B cell (primary cell): ENCODE results near the gene OR5A2. TPM values are rescaled to one million over a fixed set of nuclear protein-coding genes. Genes with fewer than 3 reads are reported as not detected.

Source experiments
- ATAC-seq: fragments of 200-7000 bp; cut with Tn5 transposase; one replicate; pipeline ENCODE4 v1.10.0; 2021; ENCODE audit warnings: low read depth, mild to moderate bottlenecking, moderate number of reproducible peaks, moderate library complexity
- CTCF ChIA-PET: fragments of 350-600 bp; sonication (Branson Sonifier 250); formaldehyde crosslinking; loops from one replicate; lab custom pipeline; 2021; ENCODE audit warnings: antibody characterized with exemption, inconsistent platforms; lab: Charles Lee
- POLR2A ChIA-PET: fragments of 350-600 bp; sonication (Branson Sonifier 250); formaldehyde crosslinking; loops from one replicate; lab custom pipeline; 2021; ENCODE audit warnings: antibody characterized with exemption; lab: Charles Lee
- DNase-seq: peaks from one replicate; pipeline ENCODE4 v3.0.0; 2013
- H2AFZ ChIP-seq: 2 replicates; pipeline ENCODE4 v1.6.1; 2012; ENCODE audit warnings: mild to moderate bottlenecking, low read depth, low read length; ENCODE audit not compliant: insufficient read depth, poor library complexity, severe bottlenecking
- H3K27ac ChIP-seq, 2 donors: 1 replicate in 1 of 2; 2 replicates in 1 of 2; pipeline ENCODE4 v1.5.1; 2012 to 2013; ENCODE audit warnings: low read length in 2 of 2, mild to moderate bottlenecking in 2 of 2, moderate library complexity in 1 of 2
- H3K27me3 ChIP-seq, 4 experiments: fragments of 200-600 bp in 1 of 4; sonication (generic) in 1 of 4; replicated peaks in 1 of 4; 1 replicate in 2 of 4; 2 replicates in 2 of 4; pipeline versions ENCODE4 v1.6.1 to v1.7.0; 2013 to 2016; ENCODE audit warnings: low read length in 3 of 4, mild to moderate bottlenecking in 2 of 4, mixed read lengths in 1 of 4, moderate library complexity in 1 of 4; ENCODE audit not compliant: insufficient read depth in 4 of 4, control insufficient read depth in 3 of 4; ENCODE audit errors: control extremely low read depth in 1 of 4
- H3K36me3 ChIP-seq, 2 experiments: replicated peaks in 1 of 2; 1 replicate in 1 of 2; 2 replicates in 1 of 2; pipeline versions ENCODE4 v1.6.1 to v1.7.1; 2013; ENCODE audit warnings: low read length in 1 of 2; ENCODE audit not compliant: insufficient read depth in 2 of 2, control insufficient read depth in 1 of 2; ENCODE audit errors: control extremely low read depth in 1 of 2, extremely low read depth in 1 of 2
- H3K4me1 ChIP-seq, 2 donors: fragments of 200-600 bp in 1 of 2; sonication (generic) in 1 of 2; 1 replicate in 1 of 2; 2 replicates in 1 of 2; pipeline versions ENCODE4 v1.5.1 to v1.6.1; 2013 to 2017; ENCODE audit warnings: low read length in 2 of 2; ENCODE audit not compliant: control insufficient read depth in 2 of 2, insufficient read depth in 2 of 2
- H3K4me2 ChIP-seq: replicated peaks from 2 replicates; pipeline ENCODE3; 2012; ENCODE audit warnings: mild to moderate bottlenecking, low read depth, low read length; ENCODE audit not compliant: poor library complexity, severe bottlenecking
- H3K4me3 ChIP-seq, 5 experiments: fragments of 200-600 bp in 1 of 5; sonication (generic) in 1 of 5; 1 replicate in 3 of 5; 2 replicates in 2 of 5; pipeline versions ENCODE4 v1.5.1 to v1.7.0; 2011 to 2016; ENCODE audit warnings: low read length in 4 of 5, mild to moderate bottlenecking in 4 of 5, low read depth in 2 of 5, control low read depth in 1 of 5, moderate library complexity in 1 of 5; ENCODE audit not compliant: insufficient read depth in 1 of 5; ENCODE audit errors: control extremely low read depth in 1 of 5, extremely low read depth in 1 of 5
- H3K79me2 ChIP-seq: fragments of 200-600 bp; sonication (generic); one replicate; pipeline ENCODE4 v1.6.0; 2016; ENCODE audit warnings: low read length; ENCODE audit not compliant: control insufficient read depth, insufficient read depth
- H3K9ac ChIP-seq: fragments of 200-600 bp; sonication (generic); 2 replicates; pipeline ENCODE4 v1.6.1; 2017; ENCODE audit warnings: mild to moderate bottlenecking, low read length, moderate library complexity
- H3K9me3 ChIP-seq, 3 donors: one replicate each; pipeline versions ENCODE4 v1.6.1 to v1.7.1; 2013; ENCODE audit warnings: low read length in 2 of 3; ENCODE audit not compliant: control insufficient read depth in 2 of 3, insufficient read depth in 1 of 3; ENCODE audit errors: control extremely low read depth in 1 of 3
- H4K20me1 ChIP-seq: 2 replicates; pipeline ENCODE4 v1.6.0; 2012; ENCODE audit warnings: mild to moderate bottlenecking, low read length; ENCODE audit not compliant: insufficient read depth, control insufficient read depth, poor library complexity, severe bottlenecking
- H3K27ac Mint-ChIP-seq: one replicate; pipeline ENCODE4 v1.8.0; 2021; ENCODE audit warnings: mixed read lengths
- H3K27me3 Mint-ChIP-seq: one replicate; pipeline ENCODE4 v1.8.0; 2021; ENCODE audit warnings: mixed read lengths
- H3K4me1 Mint-ChIP-seq: one replicate; pipeline ENCODE4 v1.8.0; 2021; ENCODE audit warnings: mixed read lengths
- H3K4me3 Mint-ChIP-seq: one replicate; pipeline ENCODE4 v1.8.0; 2021; ENCODE audit warnings: mixed read lengths
- H3K9me3 Mint-ChIP-seq: one replicate; pipeline ENCODE4 v1.8.0; 2022; ENCODE audit warnings: mixed read lengths; ENCODE audit not compliant: insufficient read depth
- EZH2 ChIP-seq: IDR thresholded peaks from 2 replicates; pipeline ENCODE4 v1.6.1; 2012; ENCODE audit warnings: borderline replicate concordance, low read depth, mild to moderate bottlenecking, moderate library complexity, low read length; ENCODE audit not compliant: insufficient read depth, poor library complexity, severe bottlenecking
- WGBS: methylation state at CpG from one replicate; pipeline ENCODE4 v1.1.5; 2013; ENCODE audit warnings: missing lambda C conversion rate; ENCODE audit not compliant: insufficient coverage; 5-methylcytosine and 5-hydroxymethylcytosine counted together
- intact Hi-C: fragments of 100-400 bp; cut with micrococcal nuclease; formaldehyde crosslinking; loops from one replicate; pipeline ENCODE4 v1.10.0; 2022
- polyA plus RNA-seq: library from polyadenylated mRNA; depleted of rRNA; stranded (reverse); fragments of >200 nt; gene quantifications from 2 replicates; pipeline ENCODE4 v1.2.3, GENCODE V29; 2012
- total RNA-seq, 2 donors: library from RNA; stranded (reverse); fragments of 120-200 nt in 1 of 2; gene quantifications; 1 replicate in 1 of 2; 2 replicates in 1 of 2; pipeline versions ENCODE4 v1.2.3 to v1.2.4, GENCODE V29; 2013 to 2022
- TF ChIP-seq, protein P1 (sequence below): fragments of 200-600 bp; IDR thresholded peaks from one replicate; pipeline ENCODE4 v1.8.0; 2022; ENCODE audit warnings: antibody characterized with exemption, mild to moderate bottlenecking

Gene OR5A2
- total and polyA plus RNA-seq, 2 donors (not counting 1 experiment from before 2014, with no cell fraction given): not detected

DNA sequence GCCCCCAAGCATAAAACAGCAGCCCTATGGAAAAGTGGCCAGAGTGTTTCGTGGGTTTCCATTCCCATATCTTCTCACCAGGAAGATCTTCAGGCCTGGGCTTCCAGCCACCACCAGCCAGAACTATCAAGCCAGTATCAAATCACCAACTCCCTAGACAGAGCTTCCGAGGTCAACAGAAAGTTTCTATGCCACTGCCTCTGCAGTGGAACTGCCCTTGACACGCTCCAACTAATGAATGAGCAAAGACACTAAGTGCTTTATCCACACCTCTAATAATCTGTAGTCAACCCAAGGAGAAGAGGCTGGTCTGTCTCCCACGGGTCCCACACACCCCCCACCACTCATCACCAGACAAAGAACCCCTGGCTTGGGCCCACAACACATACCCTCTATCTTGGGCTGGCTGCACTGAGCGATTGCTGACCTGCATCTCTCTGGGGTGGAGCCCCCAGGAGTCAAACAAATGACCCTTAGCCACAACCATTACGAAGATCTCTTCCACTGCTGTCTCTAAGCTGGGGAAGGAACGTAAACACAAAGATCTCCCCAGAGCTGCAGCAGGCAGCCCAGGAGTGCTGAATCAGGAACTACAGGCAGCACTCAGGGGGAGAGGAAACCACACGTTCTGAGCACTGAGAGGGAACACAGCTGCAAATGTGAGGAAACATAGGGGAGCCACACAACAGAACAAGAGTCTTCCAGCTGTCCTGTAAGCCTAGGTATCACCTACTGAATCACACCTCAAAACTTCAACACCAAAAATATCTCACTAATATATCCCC lies 57.8 kb downstream of the OR5A2 start:
- Histone ChIP-seq H2AFZ (no peak overlapping the region), H3K36me3 (no peaks in the 10 kb centered on the region), H4K20me1 (no peaks in the 10 kb centered on the region), H3K79me2 (no peaks in the 10 kb centered on the region), H3K4me1 (peaks cover 27 to 34% of the 10 kb centered on the region in 2 donors), H3K9ac (peak overlapping the region; percentile 15), H3K4me3 (peak overlapping the region in 2 of 5 experiments; percentile 4 to 23), H3K4me2 (peak overlapping the region; percentile 57), H3K27me3 (no peaks in the 10 kb centered on the region), H3K27ac (no peak overlapping the region), H3K9me3 (peaks cover 6 to 14% (median 6%) of the 10 kb centered on the region in 3 donors)
- ChIA-PET CTCF (interaction anchor here (0.9 to 1.8 kb wide), 3 partner anchors 61 to 104 kb away, joined by 3 to 6 read pairs (median 3); no protein-coding TSS in a partner anchor), POLR2A (no interaction called here)
- H3K4me3 Mint-ChIP-seq: peak overlapping the region; percentile 58
- TF ChIP-seq, protein P1, sequence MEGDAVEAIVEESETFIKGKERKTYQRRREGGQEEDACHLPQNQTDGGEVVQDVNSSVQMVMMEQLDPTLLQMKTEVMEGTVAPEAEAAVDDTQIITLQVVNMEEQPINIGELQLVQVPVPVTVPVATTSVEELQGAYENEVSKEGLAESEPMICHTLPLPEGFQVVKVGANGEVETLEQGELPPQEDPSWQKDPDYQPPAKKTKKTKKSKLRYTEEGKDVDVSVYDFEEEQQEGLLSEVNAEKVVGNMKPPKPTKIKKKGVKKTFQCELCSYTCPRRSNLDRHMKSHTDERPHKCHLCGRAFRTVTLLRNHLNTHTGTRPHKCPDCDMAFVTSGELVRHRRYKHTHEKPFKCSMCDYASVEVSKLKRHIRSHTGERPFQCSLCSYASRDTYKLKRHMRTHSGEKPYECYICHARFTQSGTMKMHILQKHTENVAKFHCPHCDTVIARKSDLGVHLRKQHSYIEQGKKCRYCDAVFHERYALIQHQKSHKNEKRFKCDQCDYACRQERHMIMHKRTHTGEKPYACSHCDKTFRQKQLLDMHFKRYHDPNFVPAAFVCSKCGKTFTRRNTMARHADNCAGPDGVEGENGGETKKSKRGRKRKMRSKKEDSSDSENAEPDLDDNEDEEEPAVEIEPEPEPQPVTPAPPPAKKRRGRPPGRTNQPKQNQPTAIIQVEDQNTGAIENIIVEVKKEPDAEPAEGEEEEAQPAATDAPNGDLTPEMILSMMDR: no peak
- TF ChIP-seq EZH2: no peak
- H3K27ac Mint-ChIP-seq: peak overlapping the region; percentile 48
- peak; percentile 56 for DNase-seq
- peak; percentile 75 for ATAC-seq
- H3K27me3 Mint-ChIP-seq: no peaks in the 10 kb centered on the region
- peaks cover 8% of the 10 kb centered on the region for H3K9me3 Mint-ChIP-seq
- intact Hi-C loops: no loop called here
- peaks cover 34% of the 10 kb centered on the region for H3K4me1 Mint-ChIP-seq
- 28% methylated on average over 7 of the region's 8 CpGs for WGBS

Other genes starting within 250 kb of the OR5A2 start
- 151 TPM in 2 replicates for gene MPEG1, start 213.5 kb downstream of the OR5A2 start, total RNA-seq
- gene MPEG1, start 213.5 kb downstream of the OR5A2 start, polyA plus RNA-seq: 13.5 and 27.7 TPM in 2 replicates
- gene OR5AN1, start 67.5 kb downstream of the OR5A2 start, total RNA-seq: 0.12 TPM in 1 of 2 replicates, not detected in the other
- gene OR5AN1, start 67.5 kb downstream of the OR5A2 start, polyA plus RNA-seq: 0.17 TPM in 1 of 2 replicates, not detected in the other
- not detected in 2 replicates for gene OR5A1, start 10.1 kb upstream of the OR5A2 start, total RNA-seq
- gene OR5A1, start 10.1 kb upstream of the OR5A2 start, polyA plus RNA-seq: not detected in 2 replicates
- not detected in 2 replicates for gene OR4D6, start 30.5 kb upstream of the OR5A2 start, total RNA-seq
- gene OR4D6, start 30.5 kb upstream of the OR5A2 start, polyA plus RNA-seq: not detected in 2 replicates
- gene OR4D10, start 46.9 kb upstream of the OR5A2 start, total RNA-seq: not detected in 2 replicates
- not detected in 2 replicates for gene OR4D10, start 46.9 kb upstream of the OR5A2 start, polyA plus RNA-seq
- not detected in 2 replicates for gene OR4D11, start 77.2 kb upstream of the OR5A2 start, total RNA-seq
- gene OR4D11, start 77.2 kb upstream of the OR5A2 start, polyA plus RNA-seq: not detected in 2 replicates
- gene OR4D9, start 85.1 kb upstream of the OR5A2 start, total RNA-seq: not detected in 2 replicates
- gene OR4D9, start 85.1 kb upstream of the OR5A2 start, polyA plus RNA-seq: not detected in 2 replicates
- 40.2 and 42.5 TPM in 2 replicates for gene OSBP, start 189.4 kb upstream of the OR5A2 start, total RNA-seq
- gene OSBP, start 189.4 kb upstream of the OR5A2 start, polyA plus RNA-seq: 12.6 and 25.3 TPM in 2 replicates
- 45.0 and 46.0 TPM in 2 replicates for gene PATL1, start 242.6 kb upstream of the OR5A2 start, total RNA-seq
- 40.8 and 56.2 TPM in 2 replicates for gene PATL1, start 242.6 kb upstream of the OR5A2 start, polyA plus RNA-seq